GM12878 (cell line): ENCODE data around the gene STOML2. TPM values are rescaled to one million over a fixed set of nuclear protein-coding genes. Genes with fewer than 3 reads are reported as not detected.

Source experiments
- ATAC-seq: fragments of 200-7000 bp; cut with Tn5 transposase; 3 replicates; pipeline ENCODE4 v1.9.1; 2020; ENCODE audit warnings: mild to moderate bottlenecking, moderate library complexity
- BruUV-seq: library from RNA; stranded (reverse); fragments of 400-500 nt; replicated peaks from 2 replicates; lab custom pipeline; 2021; lab: Mats Ljungman, UMichigan
- CTCF ChIA-PET: fragments of 300-600 bp; sonication (Branson Sonifier 250); formaldehyde crosslinking; extraction: SDS; loops from one replicate; lab custom pipeline; 2021; ENCODE audit warnings: inconsistent platforms; lab: Yijun Ruan, JAX
- POLR2A ChIA-PET: fragments of 350-600 bp; formaldehyde crosslinking; extraction: SDS; loops from one replicate; lab custom pipeline; 2021; ENCODE audit warnings: inconsistent platforms; lab: Charles Lee
- RAD21 ChIA-PET: fragments of 300-600 bp; sonication (Branson Sonifier 250); formaldehyde crosslinking; loops from one replicate; lab custom pipeline; 2023; ENCODE audit warnings: antibody characterized with exemption; ENCODE audit not compliant: unreplicated experiment; lab: Charles Lee
- SMC1A ChIA-PET: fragments of 300-600 bp; sonication (Branson Sonifier 250); formaldehyde crosslinking; loops from one replicate; lab custom pipeline; 2023; ENCODE audit not compliant: unreplicated experiment, uncharacterized antibody; lab: Charles Lee
- DNase-seq: peaks from one replicate; pipeline ENCODE4 v3.0.0-alpha.2; 2011; ENCODE audit warnings: low read depth, low spot score
- FAIRE-seq: peaks from 3 replicates; lab custom pipeline; 2011; peaks lifted over from hg19 to GRCh38; lab: Jason Lieb, UNC
- H2AFZ ChIP-seq: 2 replicates; pipeline ENCODE4 v1.6.0; 2011; ENCODE audit warnings: low read depth, low read length, control low read depth; ENCODE audit not compliant: control insufficient read depth
- H3K27ac ChIP-seq: 2 replicates; pipeline ENCODE4 v1.5.1; 2011; ENCODE audit warnings: control low read depth; ENCODE audit not compliant: control insufficient read depth, insufficient read depth
- H3K27me3 ChIP-seq, 2 experiments: replicated peaks in 1 of 2; 2 replicates each; pipeline versions ENCODE4 v1.6.0 to v1.6.1; 2011; ENCODE audit warnings: low read length in 1 of 2; ENCODE audit not compliant: control insufficient read depth in 2 of 2, insufficient read depth in 2 of 2
- H3K36me3 ChIP-seq, 2 experiments: 2 replicates each; pipeline ENCODE4 v1.5.1; 2011; ENCODE audit warnings: low read length in 1 of 2; ENCODE audit not compliant: control insufficient read depth in 2 of 2, insufficient read depth in 2 of 2
- H3K4me1 ChIP-seq: 2 replicates; pipeline ENCODE4 v1.6.1; 2011; ENCODE audit warnings: mild to moderate bottlenecking, low read length, moderate library complexity, mixed read lengths; ENCODE audit not compliant: control insufficient read depth, insufficient read depth
- H3K4me2 ChIP-seq: 2 replicates; pipeline ENCODE4 v1.6.0; 2011; ENCODE audit warnings: control low read depth; ENCODE audit not compliant: control insufficient read depth, insufficient read depth
- H3K4me3 ChIP-seq: fragments of 200-600 bp; sonication (generic); 2 replicates; pipeline ENCODE4 v1.5.1; 2016
- H3K79me2 ChIP-seq: 2 replicates; pipeline ENCODE4 v1.6.0; 2011; ENCODE audit warnings: low read length; ENCODE audit not compliant: control insufficient read depth, insufficient read depth
- H3K9ac ChIP-seq: 2 replicates; pipeline ENCODE4 v1.8.0; 2011; ENCODE audit warnings: low read length, control low read depth, mixed read lengths; ENCODE audit not compliant: control insufficient read depth, insufficient read depth
- H3K9me3 ChIP-seq: replicated peaks from 3 replicates; pipeline ENCODE4 v1.5.1; 2011; ENCODE audit warnings: mild to moderate bottlenecking, low read length; ENCODE audit not compliant: control insufficient read depth, insufficient read depth
- H4K20me1 ChIP-seq: 2 replicates; pipeline ENCODE4 v1.6.0; 2011; ENCODE audit not compliant: control insufficient read depth, insufficient read depth
- BACH1 ChIP-seq: fragments of 450-650 bp; IDR thresholded peaks from 2 replicates; pipeline ENCODE4 v1.6.1; 2017; ENCODE audit warnings: mild to moderate bottlenecking, borderline replicate concordance
- CREB1 ChIP-seq: IDR thresholded peaks from 2 replicates; pipeline ENCODE4 v1.6.1; 2012; ENCODE audit warnings: low read depth, mild to moderate bottlenecking, inconsistent platforms
- HCFC1 ChIP-seq: fragments of 150-350 bp; IDR thresholded peaks from 2 replicates; pipeline ENCODE4 v1.6.1; 2014; ENCODE audit warnings: low read length
- HDGF ChIP-seq: fragments of 450-650 bp; IDR thresholded peaks from 2 replicates; pipeline ENCODE4 v1.6.1; 2016; ENCODE audit warnings: antibody characterized with exemption
- POLR2AphosphoS5 ChIP-seq: IDR thresholded peaks from 2 replicates; pipeline ENCODE4 v1.6.1; 2011; ENCODE audit warnings: mild to moderate bottlenecking, low read length, inconsistent platforms
- RB1 ChIP-seq: fragments of 450-650 bp; formaldehyde crosslinking; IDR thresholded peaks from 2 replicates; pipeline ENCODE4 v1.6.1; 2017; ENCODE audit warnings: mild to moderate bottlenecking, borderline replicate concordance
- SIN3A ChIP-seq: IDR thresholded peaks from 2 replicates; pipeline ENCODE4 v1.6.1; 2012; ENCODE audit warnings: low read depth, low read length, improper control_type of control experiment
- SMAD1 ChIP-seq: fragments of 450-650 bp; IDR thresholded peaks from 2 replicates; pipeline ENCODE4 v1.6.1; 2018; ENCODE audit warnings: mild to moderate bottlenecking, low read depth; ENCODE audit not compliant: partially characterized antibody
- ZBTB40 ChIP-seq: fragments of 450-650 bp; IDR thresholded peaks from 2 replicates; pipeline ENCODE4 v1.6.1; 2016; ENCODE audit warnings: mild to moderate bottlenecking, moderate library complexity, borderline replicate concordance
- ZSCAN29 ChIP-seq: fragments of 450-650 bp; IDR thresholded peaks from 2 replicates; pipeline ENCODE4 v1.6.1; 2017; ENCODE audit warnings: mild to moderate bottlenecking, moderate library complexity
- WGBS: methylation state at CpG from one replicate; pipeline ENCODE4 v1.1.6; 2016; ENCODE audit warnings: low lambda C conversion rate; ENCODE audit not compliant: insufficient replicate concordance, insufficient coverage; ENCODE audit errors: missing lambda C conversion rate; 5-methylcytosine and 5-hydroxymethylcytosine counted together
- in situ Hi-C: fragments of 300-500 bp; cut with MboI; formaldehyde crosslinking; loops from 9 replicates; pipeline ENCODE4 v1.14.3; 2018; ENCODE audit warnings: mixed read lengths
- intact Hi-C: fragments of 100-400 bp; cut with micrococcal nuclease; formaldehyde crosslinking; loops from one replicate; pipeline ENCODE4 v1.14.2; 2022; ENCODE audit not compliant: unreplicated experiment
- polyA plus RNA-seq, 11 experiments: library from polyadenylated mRNA; depleted of rRNA in 4 of 11; unstranded in 6 of 11; stranded (reverse) in 5 of 11; fragments of >200 nt; fragmentation: Nextera tagmentation in 4 of 11; fragmentation: Illumina TruSeq in 1 of 11; extraction: Ambion mirVana in 4 of 11; extraction: Trizol in 1 of 11; gene quantifications; 1 replicate in 1 of 11; 2 replicates in 10 of 11; pipeline versions ENCODE4 v1.2.1 to v1.2.3, GENCODE V29; 2011 to 2016; ENCODE audit warnings: inconsistent platforms in 2 of 11, missing spikeins in 2 of 11, low read depth in 1 of 11
- total RNA-seq, 4 experiments: library from RNA; depleted of rRNA in 3 of 4; stranded (reverse); fragments of >200 nt in 3 of 4; fragmentation: Illumina TruSeq in 1 of 4; extraction: Trizol in 1 of 4; gene quantifications; 2 replicates each; pipeline versions ENCODE4 v1.2.1 to v1.2.3, GENCODE V29; 2013 to 2021
- TF ChIP-seq, protein P1 (sequence below): fragments of 450-650 bp; IDR thresholded peaks from 2 replicates; pipeline ENCODE4 v1.6.1; 2017; ENCODE audit warnings: mild to moderate bottlenecking

Gene STOML2
- total and polyA plus RNA-seq, 10 of the 15 experiments (the other 5 are each of a cell fraction or from before 2014, with no cell fraction given) = 112 to 284 (median 207) TPM

- no peak for TF ChIP-seq SMAD1
- TF ChIP-seq POLR2AphosphoS5 = peak; percentile 92
- no peak for TF ChIP-seq ZSCAN29
- TF ChIP-seq HDGF = peak; percentile 73
Measured at GRCh38 chr9:35072461-35073278, 30.3 kb downstream of the STOML2 start, which contains the start of gene VCP (continued).

GRCh38 chr9:35071814-35072460 lies 31.0 kb downstream of the STOML2 start:
- RAD21 ChIA-PET = interaction anchor here (0.8 to 2.5 kb wide), 11 partner anchors 8 to 579 kb away, joined by 3 to 11 read pairs (median 4); partner anchors contain the start of genes ATOSB, FANCG, PIGO and SIT1
- no TSS peak for BruUV-seq
- SMC1A ChIA-PET = interaction anchor here (1.1 to 3.3 kb wide), 5 partner anchors 9 to 25 kb away, joined by 3 to 19 read pairs (median 9); partner anchors contain the start of genes FANCG and PIGO
- intact Hi-C loops = loop anchor here (5.0 to 10.0 kb wide), 3 partner anchors 40 to 653 kb away; partner anchors contain the start of gene DNAJB5
- FAIRE-seq (no peak), DNase-seq (no peak), ATAC-seq (peak; percentile 86)
- H3K9me3 ChIP-seq = no peaks in the 10 kb centered on the region
- H3K79me2 ChIP-seq = peaks cover 55% of the 10 kb centered on the region
- H2AFZ ChIP-seq = peak overlapping the region; percentile 61
- peaks cover 2 to 28% of the 10 kb centered on the region in 2 experiments; a peak in 3 of 4 replicates for H3K36me3 ChIP-seq
- peak overlapping the region; percentile 78 for H3K4me3 ChIP-seq
- H3K4me1 ChIP-seq = peaks cover 12% of the 10 kb centered on the region
- peak overlapping the region; percentile 81 for H3K9ac ChIP-seq
- in situ Hi-C loops = no loop called here
- POLR2A ChIA-PET = interaction anchor here (0.5 to 2.6 kb wide), 15 partner anchors 8 to 1222 kb away, joined by 3 to 31 read pairs (median 4); partner anchors contain the start of genes ARHGEF39, ATOSB, DNAJB5 and FANCG
- CTCF ChIA-PET = interaction anchor here (1.0 to 2.5 kb wide), 12 partner anchors 8 to 575 kb away, joined by 3 to 29 read pairs (median 6); partner anchors contain the start of genes FANCG, PIGO and STOML2
- under 1% methylated on average over 66 of the region's 79 CpGs for WGBS
- peaks cover 30% of the 10 kb centered on the region for H4K20me1 ChIP-seq
- no peaks in the 10 kb centered on the region for H3K27me3 ChIP-seq
- H3K4me2 ChIP-seq = no peak overlapping the region; the same call in 1 of the 2 replicates
- H3K27ac ChIP-seq = peak overlapping the region; percentile 88
- TF ChIP-seq CREB1 (peak; percentile 37; the same call in 1 of the 2 replicates), HCFC1 (peak; percentile 7; the same call in 1 of the 2 replicates), RB1 (peak; percentile 32; the same call in 1 of the 2 replicates), BACH1 (peak; percentile 74), SIN3A (peak; percentile 27; the same call in 1 of the 2 replicates), POLR2AphosphoS5 (peak; percentile 72), ZBTB40 (no peak)
- TF ChIP-seq, protein P1, sequence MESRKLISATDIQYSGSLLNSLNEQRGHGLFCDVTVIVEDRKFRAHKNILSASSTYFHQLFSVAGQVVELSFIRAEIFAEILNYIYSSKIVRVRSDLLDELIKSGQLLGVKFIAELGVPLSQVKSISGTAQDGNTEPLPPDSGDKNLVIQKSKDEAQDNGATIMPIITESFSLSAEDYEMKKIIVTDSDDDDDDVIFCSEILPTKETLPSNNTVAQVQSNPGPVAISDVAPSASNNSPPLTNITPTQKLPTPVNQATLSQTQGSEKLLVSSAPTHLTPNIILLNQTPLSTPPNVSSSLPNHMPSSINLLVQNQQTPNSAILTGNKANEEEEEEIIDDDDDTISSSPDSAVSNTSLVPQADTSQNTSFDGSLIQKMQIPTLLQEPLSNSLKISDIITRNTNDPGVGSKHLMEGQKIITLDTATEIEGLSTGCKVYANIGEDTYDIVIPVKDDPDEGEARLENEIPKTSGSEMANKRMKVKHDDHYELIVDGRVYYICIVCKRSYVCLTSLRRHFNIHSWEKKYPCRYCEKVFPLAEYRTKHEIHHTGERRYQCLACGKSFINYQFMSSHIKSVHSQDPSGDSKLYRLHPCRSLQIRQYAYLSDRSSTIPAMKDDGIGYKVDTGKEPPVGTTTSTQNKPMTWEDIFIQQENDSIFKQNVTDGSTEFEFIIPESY = no peak
